Esophagus (tissue), 2 donors: ENCODE measurements around the gene TRAPPC13. TPM values are rescaled to one million over a fixed set of nuclear protein-coding genes. Genes with fewer than 3 reads are reported as not detected.

Source experiments
- H3K27ac ChIP-seq, 2 donors: one replicate each; pipeline ENCODE4 v1.5.1; 2013; ENCODE audit warnings: low read depth in 2 of 2, mild to moderate bottlenecking in 2 of 2, inconsistent platforms in 1 of 2, low read length in 1 of 2, moderate library complexity in 1 of 2
- H3K27me3 ChIP-seq, 2 donors: one replicate each; pipeline ENCODE4 v1.6.1; 2013; ENCODE audit warnings: low read length in 2 of 2, control low read depth in 1 of 2, mild to moderate bottlenecking in 1 of 2; ENCODE audit not compliant: insufficient read depth in 2 of 2, control insufficient read depth in 1 of 2
- H3K36me3 ChIP-seq, 2 donors: one replicate each; pipeline ENCODE4 v1.6.1; 2013; ENCODE audit warnings: low read length in 1 of 2; ENCODE audit not compliant: control insufficient read depth in 2 of 2, insufficient read depth in 2 of 2
- H3K4me1 ChIP-seq, 2 donors: one replicate each; pipeline ENCODE4 v1.6.1; 2013; ENCODE audit warnings: low read length in 1 of 2; ENCODE audit not compliant: control insufficient read depth in 2 of 2, insufficient read depth in 2 of 2
- H3K4me3 ChIP-seq, 2 donors: one replicate each; pipeline ENCODE4 v1.5.1; 2013; ENCODE audit warnings: low read length in 2 of 2, mild to moderate bottlenecking in 2 of 2, low read depth in 1 of 2, moderate library complexity in 1 of 2
- H3K9me3 ChIP-seq, 2 donors: one replicate each; pipeline ENCODE4 v1.6.1; 2013; ENCODE audit warnings: mild to moderate bottlenecking in 2 of 2, low read depth in 1 of 2, low read length in 1 of 2, moderate library complexity in 1 of 2; ENCODE audit not compliant: control insufficient read depth in 2 of 2, insufficient read depth in 1 of 2
- WGBS, 2 donors: extraction: QIAGEN DNeasy Blood & Tissue Kit; methylation state at CpG; one replicate each; pipeline ENCODE4 v1.1.7; 2013; 5-methylcytosine and 5-hydroxymethylcytosine counted together
- polyA plus RNA-seq, 2 donors: library from polyadenylated mRNA; stranded (reverse); fragments of 200-250 nt; gene quantifications; one replicate each; pipeline ENCODE4 v1.2.3, GENCODE V29; 2013
- donor health status: healthy with polysubstance abuse.
- donor health status: Bipolar disorder and iron deficiency.

Gene TRAPPC13
- polyA plus RNA-seq, 2 donors, result 9.0 to 12.7 TPM

DNA sequence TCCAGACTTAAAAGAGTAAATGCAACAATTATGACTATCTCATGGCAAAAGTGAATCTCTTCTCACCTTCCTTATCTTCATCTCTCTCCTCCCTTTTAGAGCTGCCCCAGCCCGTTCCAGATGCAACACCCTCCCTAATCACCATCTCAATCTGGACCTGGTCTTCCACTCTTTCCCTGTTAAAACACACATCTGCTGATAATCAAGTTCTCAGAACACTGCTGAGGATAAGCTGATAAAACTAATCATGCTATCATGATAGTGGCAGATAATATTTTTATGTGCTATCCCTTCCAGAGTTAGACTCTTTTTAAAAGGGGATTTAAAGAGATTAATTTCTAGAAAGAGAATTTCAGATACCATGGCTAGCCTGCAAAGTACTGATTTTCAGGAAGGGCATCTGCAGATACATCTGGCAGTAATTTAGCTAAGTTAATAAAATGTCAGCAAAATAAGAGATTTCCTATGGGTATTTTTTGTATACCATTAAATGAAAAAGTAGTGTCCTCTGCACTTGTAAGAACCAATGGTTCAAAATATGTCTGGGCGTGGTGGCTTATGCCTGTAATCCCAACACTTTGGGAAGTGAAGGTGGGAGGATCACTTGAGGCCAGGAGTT, 79.9 kb downstream of the TRAPPC13 start:
- Histone ChIP-seq H3K9me3 (no peaks in the 10 kb centered on the region), H3K4me1 (no peaks in the 10 kb centered on the region), H3K36me3 (no peaks in the 10 kb centered on the region), H3K4me3 (no peak overlapping the region), H3K27me3 (no peaks in the 10 kb centered on the region), H3K27ac (no peak overlapping the region)
- 87 to 89% methylated on average over 2 of the region's 2 CpGs for WGBS, 2 donors

- WGBS, 2 donors, result 95 to 96% methylated on average over 4 of the region's 4 CpGs
- no peaks in the 10 kb centered on the region for H3K4me1 ChIP-seq
- no peaks in the 10 kb centered on the region for H3K9me3 ChIP-seq
- no peaks in the 10 kb centered on the region for H3K36me3 ChIP-seq
- H3K27ac ChIP-seq, result no peak overlapping the region
- H3K4me3 ChIP-seq, result no peak overlapping the region
- no peaks in the 10 kb centered on the region for H3K27me3 ChIP-seq
Observed at GRCh38 chr5:65707663-65708062, 82.8 kb downstream of the TRAPPC13 start.

GRCh38 chr5:65708145-65708544, 83.3 kb downstream of the TRAPPC13 start:
- Histone ChIP-seq H3K27ac (no peak overlapping the region), H3K4me3 (no peak overlapping the region), H3K36me3 (no peaks in the 10 kb centered on the region), H3K27me3 (no peaks in the 10 kb centered on the region), H3K9me3 (no peaks in the 10 kb centered on the region), H3K4me1 (no peaks in the 10 kb centered on the region)
- WGBS, 2 donors, result 97% methylated on average over 4 of the region's 4 CpGs

Other genes starting within 250 kb of the TRAPPC13 start
- under 1 TPM; 0.16 to 0.25 TPM for gene ADAMTS6, start 143.1 kb upstream of the TRAPPC13 start, polyA plus RNA-seq
- 1 to 10 TPM; 6.6 to 8.6 TPM for gene CENPK, start 61.9 kb upstream of the TRAPPC13 start, polyA plus RNA-seq
- gene PPWD1, start 61.7 kb upstream of the TRAPPC13 start, polyA plus RNA-seq, result 10 to 100 TPM; 16.9 to 18.8 TPM
- 1 to 10 TPM; 1.9 to 2.7 TPM for gene TRIM23, start 694 bp upstream of the TRAPPC13 start, polyA plus RNA-seq
- gene SHLD3, start within 50 bp of the TRAPPC13 start, polyA plus RNA-seq, result 1 to 10 TPM; 1.4 to 1.9 TPM
- gene SGTB, start 97.1 kb downstream of the TRAPPC13 start, polyA plus RNA-seq, result under 1 TPM; 0.73 to 0.89 TPM
- gene NLN, start 97.2 kb downstream of the TRAPPC13 start, polyA plus RNA-seq, result 1 to 10 TPM; 2.3 to 6.0 TPM